ENCODE data around the gene PLCL1. TPM values are rescaled to one million over a fixed set of nuclear protein-coding genes. Genes with fewer than 3 reads are reported as not detected.

The PLCL1 gene
- total RNA-seq, 1 experiment from 2014 or later = 1.6 TPM

- H3K27me3 Mint-ChIP-seq (ENCODE audit: insufficient read depth, unreplicated experiment) = peaks cover 14% of the 10 kb centered on the region
- H3K9me3 Mint-ChIP-seq (ENCODE audit: unreplicated experiment) = no peaks in the 10 kb centered on the region
- H3K4me3 ChIP-seq (ENCODE audit: low read depth, low read length) = no peak overlapping the region
- BruUV-seq (replicated peaks) = no TSS peak
- no peaks in the 10 kb centered on the region for H3K27me3 ChIP-seq (replicated peaks; ENCODE audit: control insufficient read depth, insufficient read depth, low read length)
- H3K36me3 Mint-ChIP-seq (ENCODE audit: insufficient read depth, unreplicated experiment) = no peaks in the 10 kb centered on the region
- H3K9me3 ChIP-seq = no peaks in the 10 kb centered on the region
- H3K4me1 ChIP-seq = no peaks in the 10 kb centered on the region
- ChIA-PET POLR2A (no interaction called here), CTCF (no interaction called here)
- intact Hi-C loops (cut with micrococcal nuclease; ENCODE audit: unreplicated experiment) = no loop called here
- no peak for TF ChIP-seq CTCF (IDR thresholded peaks at IDR 0.05; ENCODE audit: insufficient read depth in 1 of 2, low read depth in 1 of 2, low read length in 1 of 2, severe bottlenecking in 1 of 2, unreplicated experiment in 1 of 2)
- no peaks in the 10 kb centered on the region for H3K4me1 Mint-ChIP-seq (ENCODE audit: low read depth, unreplicated experiment)
- no peaks in the 10 kb centered on the region for H3K36me3 ChIP-seq (ENCODE audit: control insufficient read depth, insufficient read depth, low read length)
- no peak overlapping the region for H3K4me3 Mint-ChIP-seq (ENCODE audit: unreplicated experiment)
- no peak overlapping the region for H3K27ac Mint-ChIP-seq (ENCODE audit: unreplicated experiment)
- DNase-seq = no peak
Observed at GRCh38 chr2:197975931-197976519, 171.6 kb downstream of the PLCL1 start.

- H3K4me1 Mint-ChIP-seq (ENCODE audit: low read depth, unreplicated experiment) = no peaks in the 10 kb centered on the region
- no peak overlapping the region for H3K27ac Mint-ChIP-seq (ENCODE audit: unreplicated experiment)
- Histone ChIP-seq H3K9me3 (no peaks in the 10 kb centered on the region), H3K36me3 (ENCODE audit: control insufficient read depth, insufficient read depth, low read length) (no peaks in the 10 kb centered on the region), H3K4me1 (no peaks in the 10 kb centered on the region), H3K4me3 (ENCODE audit: low read depth, low read length) (no peak overlapping the region), H3K27me3 (replicated peaks; ENCODE audit: control insufficient read depth, insufficient read depth, low read length) (no peaks in the 10 kb centered on the region)
- DNase-seq = no peak
- ChIA-PET CTCF (no interaction called here), POLR2A (no interaction called here)
- intact Hi-C loops (cut with micrococcal nuclease; ENCODE audit: unreplicated experiment) = no loop called here
- no TSS peak for BruUV-seq (replicated peaks)
- no peaks in the 10 kb centered on the region for H3K9me3 Mint-ChIP-seq (ENCODE audit: unreplicated experiment)
- TF ChIP-seq CTCF (IDR thresholded peaks at IDR 0.05; ENCODE audit: insufficient read depth in 1 of 2, low read depth in 1 of 2, low read length in 1 of 2, severe bottlenecking in 1 of 2, unreplicated experiment in 1 of 2) = no peak
- peaks cover 9% of the 10 kb centered on the region for H3K27me3 Mint-ChIP-seq (ENCODE audit: insufficient read depth, unreplicated experiment)
- no peaks in the 10 kb centered on the region for H3K36me3 Mint-ChIP-seq (ENCODE audit: insufficient read depth, unreplicated experiment)
- no peak overlapping the region for H3K4me3 Mint-ChIP-seq (ENCODE audit: unreplicated experiment)
Observed at GRCh38 chr2:197978971-197979370, 174.6 kb downstream of the PLCL1 start.

- intact Hi-C loops (cut with micrococcal nuclease; ENCODE audit: unreplicated experiment) = no loop called here
Observed at GRCh38 chr2:197982565-197982964, 178.2 kb downstream of the PLCL1 start.

More at GRCh38 chr2:197982565-197982964, 178.2 kb downstream of the PLCL1 start:
- CTCF ChIA-PET = no interaction called here
- no peaks in the 10 kb centered on the region for H3K36me3 ChIP-seq (ENCODE audit: control insufficient read depth, insufficient read depth, low read length)
- H3K9me3 ChIP-seq = no peaks in the 10 kb centered on the region
- no peak for DNase-seq
- H3K4me3 Mint-ChIP-seq (ENCODE audit: unreplicated experiment) = no peak overlapping the region
- no peaks in the 10 kb centered on the region for H3K4me1 Mint-ChIP-seq (ENCODE audit: low read depth, unreplicated experiment)
- no peak for TF ChIP-seq CTCF (IDR thresholded peaks at IDR 0.05; ENCODE audit: insufficient read depth in 1 of 2, low read depth in 1 of 2, low read length in 1 of 2, severe bottlenecking in 1 of 2, unreplicated experiment in 1 of 2)
- no peaks in the 10 kb centered on the region for H3K27me3 ChIP-seq (replicated peaks; ENCODE audit: control insufficient read depth, insufficient read depth, low read length)
- no peak overlapping the region for H3K4me3 ChIP-seq (ENCODE audit: low read depth, low read length)
- no peaks in the 10 kb centered on the region for H3K9me3 Mint-ChIP-seq (ENCODE audit: unreplicated experiment)
- POLR2A ChIA-PET = no interaction called here
- no TSS peak for BruUV-seq (replicated peaks)
- no peaks in the 10 kb centered on the region for H3K4me1 ChIP-seq
- H3K36me3 Mint-ChIP-seq (ENCODE audit: insufficient read depth, unreplicated experiment) = no peaks in the 10 kb centered on the region
- H3K27ac Mint-ChIP-seq (ENCODE audit: unreplicated experiment) = no peak overlapping the region
- peaks cover 7% of the 10 kb centered on the region for H3K27me3 Mint-ChIP-seq (ENCODE audit: insufficient read depth, unreplicated experiment)
